K562 (cell line): ENCODE measurements around the gene S1PR1. TPM values are rescaled to one million over a fixed set of nuclear protein-coding genes. Genes with fewer than 3 reads are reported as not detected.

ENCODE experiments used
- CBFB ChIP-seq: sonication (generic); formaldehyde crosslinking; IDR thresholded peaks from 2 replicates; pipeline ENCODE4 v1.4.0; 2020; ENCODE audit warnings: mild to moderate bottlenecking, missing genetic modification reagents
- HDGF ChIP-seq: fragments of 450-650 bp; IDR thresholded peaks from 2 replicates; pipeline ENCODE4 v1.6.1; 2016
- JUND ChIP-seq, 2 experiments: IDR thresholded peaks; 2 replicates in 1 of 2; 3 replicates in 1 of 2; pipeline ENCODE4 v1.6.1; 2011; ENCODE audit warnings: borderline replicate concordance in 2 of 2, low read depth in 2 of 2, low read length in 2 of 2, improper control_type of control experiment in 1 of 2, missing biosample characterization in 1 of 2, missing genetic modification characterization in 1 of 2, missing genetic modification reagents in 1 of 2
- LCOR ChIP-seq: sonication (generic); formaldehyde crosslinking; IDR thresholded peaks from 2 replicates; pipeline ENCODE4 v1.8.0; 2022; ENCODE audit warnings: mild to moderate bottlenecking, missing genetic modification reagents
- ZBTB9 ChIP-seq: fragments of 450-650 bp; formaldehyde crosslinking; IDR thresholded peaks from 2 replicates; pipeline ENCODE4 v1.4.0; 2020; ENCODE audit warnings: mild to moderate bottlenecking, moderate library complexity
- ZNF263 ChIP-seq: sonication (generic); formaldehyde crosslinking; IDR thresholded peaks from 2 replicates; pipeline ENCODE4 v1.8.0; 2022; ENCODE audit warnings: mild to moderate bottlenecking, missing genetic modification reagents, borderline replicate concordance
- ZNF436 ChIP-seq: fragments of 250-450, 450-650 bp; sonication (Bioruptor Pico); formaldehyde crosslinking; IDR thresholded peaks from 2 replicates; pipeline ENCODE4 v1.7.0; 2020; ENCODE audit warnings: mild to moderate bottlenecking
- polyA plus RNA-seq, 8 experiments: library from polyadenylated mRNA; depleted of rRNA in 4 of 8; stranded (reverse) in 5 of 8; unstranded in 3 of 8; fragments of >200 nt; fragmentation: Nextera tagmentation in 2 of 8; fragmentation: Illumina TruSeq in 1 of 8; extraction: Ambion mirVana in 2 of 8; extraction: Trizol in 1 of 8; gene quantifications; 2 replicates each; pipeline versions ENCODE4 v1.2.1 to v1.2.3, GENCODE V29; 2011 to 2014; ENCODE audit warnings: inconsistent platforms in 1 of 8, missing spikeins in 1 of 8
- total RNA-seq, 7 experiments: library from RNA; depleted of rRNA in 6 of 7; stranded (reverse); fragments of >200 nt in 6 of 7; fragmentation: Illumina TruSeq in 2 of 7; extraction: Trizol in 2 of 7; gene quantifications; 2 replicates each; pipeline versions ENCODE4 v1.2.1 to v1.2.3, GENCODE V29; 2011 to 2021; ENCODE audit warnings: low replicate concordance in 1 of 7
- TF ChIP-seq, protein P1 (sequence below), 2 experiments: IDR thresholded peaks in 1 of 2; conservative IDR thresholded peaks in 1 of 2; 2 replicates each; pipeline ENCODE4 v1.6.1; 2016; ENCODE audit warnings: low read depth in 2 of 2, mild to moderate bottlenecking in 1 of 2, missing compliant biosample characterization in 1 of 2, missing genetic modification characterization in 1 of 2, moderate library complexity in 1 of 2
- TF ChIP-seq, protein P2 (sequence below): fragments of 450-650 bp; IDR thresholded peaks from 2 replicates; pipeline ENCODE4 v1.6.1; 2016; ENCODE audit warnings: antibody characterized with exemption
- TF ChIP-seq, protein P3 (sequence below): sonication (generic); formaldehyde crosslinking; IDR thresholded peaks from 2 replicates; pipeline ENCODE4 v1.8.0; 2022; ENCODE audit warnings: missing genetic modification reagents, mild to moderate bottlenecking, moderate library complexity, borderline replicate concordance

The S1PR1 gene
- total and polyA plus RNA-seq, 9 of the 15 experiments (the other 6 are each of a cell fraction or from before 2014, with no cell fraction given): 0.22 to 1.2 (median 0.43) TPM

DNA sequence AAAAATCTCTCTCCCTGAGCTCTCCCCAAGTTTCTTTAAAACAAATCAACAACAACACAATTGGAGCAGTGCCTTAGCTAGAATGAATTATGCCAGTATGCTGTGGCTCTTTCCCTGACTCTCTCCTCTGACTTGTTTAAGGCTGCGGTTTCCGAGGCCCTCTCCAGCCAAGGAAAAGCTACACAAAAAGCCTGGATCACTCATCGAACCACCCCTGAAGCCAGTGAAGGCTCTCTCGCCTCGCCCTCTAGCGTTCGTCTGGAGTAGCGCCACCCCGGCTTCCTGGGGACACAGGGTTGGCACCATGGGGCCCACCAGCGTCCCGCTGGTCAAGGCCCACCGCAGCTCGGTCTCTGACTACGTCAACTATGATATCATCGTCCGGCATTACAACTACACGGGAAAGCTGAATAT, 1.9 kb downstream of the S1PR1 start (continued):
- TF ChIP-seq, protein P1, sequence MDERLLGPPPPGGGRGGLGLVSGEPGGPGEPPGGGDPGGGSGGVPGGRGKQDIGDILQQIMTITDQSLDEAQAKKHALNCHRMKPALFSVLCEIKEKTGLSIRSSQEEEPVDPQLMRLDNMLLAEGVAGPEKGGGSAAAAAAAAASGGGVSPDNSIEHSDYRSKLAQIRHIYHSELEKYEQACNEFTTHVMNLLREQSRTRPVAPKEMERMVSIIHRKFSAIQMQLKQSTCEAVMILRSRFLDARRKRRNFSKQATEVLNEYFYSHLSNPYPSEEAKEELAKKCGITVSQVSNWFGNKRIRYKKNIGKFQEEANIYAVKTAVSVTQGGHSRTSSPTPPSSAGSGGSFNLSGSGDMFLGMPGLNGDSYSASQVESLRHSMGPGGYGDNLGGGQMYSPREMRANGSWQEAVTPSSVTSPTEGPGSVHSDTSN (CRISPR knock-in tag; IDR thresholded peaks at IDR 0.05; ENCODE audit: low read depth): no peak
- TF ChIP-seq, protein P1 (tag; conservative IDR thresholded peaks at IDR 0.05; ENCODE audit: low read depth): peak; percentile 52
- TF ChIP-seq, protein P2, sequence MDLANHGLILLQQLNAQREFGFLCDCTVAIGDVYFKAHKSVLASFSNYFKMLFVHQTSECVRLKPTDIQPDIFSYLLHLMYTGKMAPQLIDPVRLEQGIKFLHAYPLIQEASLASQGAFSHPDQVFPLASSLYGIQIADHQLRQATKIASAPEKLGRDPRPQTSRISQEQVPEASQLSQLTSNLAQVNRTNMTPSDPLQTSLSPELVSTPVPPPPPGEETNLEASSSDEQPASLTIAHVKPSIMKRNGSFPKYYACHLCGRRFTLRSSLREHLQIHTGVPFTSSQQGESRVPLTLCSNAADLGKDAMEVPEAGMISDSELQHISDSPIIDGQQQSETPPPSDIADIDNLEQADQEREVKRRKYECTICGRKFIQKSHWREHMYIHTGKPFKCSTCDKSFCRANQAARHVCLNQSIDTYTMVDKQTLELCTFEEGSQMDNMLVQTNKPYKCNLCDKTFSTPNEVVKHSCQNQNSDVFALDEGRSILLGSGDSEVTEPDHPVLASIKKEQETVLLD: no peak
- TF ChIP-seq ZNF436 (no peak), LCOR (CRISPR knock-in tag) (0 out of 2 replicates have a peak, but pooled peaks have one; percentile 20), HDGF (no peak), CBFB (CRISPR knock-in tag) (peak; percentile 79; the same call in 1 of the 2 replicates), ZNF263 (peak; percentile 33; the same call in 1 of the 2 replicates), JUND (IDR thresholded peaks at IDR 0.05; ENCODE audit: borderline replicate concordance, low read depth, low read length) (peak; percentile 28; the same call in 1 of the 2 replicates), JUND (tag; IDR thresholded peaks at IDR 0.05; ENCODE audit: borderline replicate concordance, low read depth, low read length) (no peak; the same call in 2 of the 3 replicates), ZBTB9 (CRISPR knock-in tag) (no peak)
- TF ChIP-seq, protein P3, sequence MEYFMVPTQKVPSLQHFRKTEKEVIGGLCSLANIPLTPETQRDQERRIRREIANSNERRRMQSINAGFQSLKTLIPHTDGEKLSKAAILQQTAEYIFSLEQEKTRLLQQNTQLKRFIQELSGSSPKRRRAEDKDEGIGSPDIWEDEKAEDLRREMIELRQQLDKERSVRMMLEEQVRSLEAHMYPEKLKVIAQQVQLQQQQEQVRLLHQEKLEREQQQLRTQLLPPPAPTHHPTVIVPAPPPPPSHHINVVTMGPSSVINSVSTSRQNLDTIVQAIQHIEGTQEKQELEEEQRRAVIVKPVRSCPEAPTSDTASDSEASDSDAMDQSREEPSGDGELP (CRISPR knock-in tag): peak; percentile 37; the same call in 1 of the 2 replicates
- TF ChIP-seq, all 486 proteins: peak for 25
